SKM-1 (cell line): Measurements from ENCODE around the gene TEFM.
"Not testable (repeated sequence)": the region's sequence is repeated elsewhere in the genome, so short reads cannot be mapped to it uniquely, and the experiment has no call there.

Experiments
- DNase-seq: peaks from one replicate; lab custom pipeline; 2025; ENCODE audit not compliant: unreplicated experiment; lab: John Stamatoyannopoulos, UW

The TEFM gene

GRCh38 chr17:30921544-30922196, 15.6 kb upstream of the TEFM start, which contains the start of gene ADAP2:
TSS of gene ADAP2 (plus strand) at chr17:30921945. CDS start at chr17:30922015, 70 bp downstream.
- no peak for DNase-seq

GRCh38 chr17:30920683-30921543, 14.9 kb upstream of the TEFM start:
- DNase-seq = no peak

GRCh38 chr17:30920282-30920681, 14.2 kb upstream of the TEFM start:
- no peak for DNase-seq

- no peak for DNase-seq
Measured at GRCh38 chr17:30917050-30917449, 11.0 kb upstream of the TEFM start.

GRCh38 chr17:30915833-30916611, 10.0 kb upstream of the TEFM start:
- DNase-seq = no peak

- DNase-seq = no peak
Measured at GRCh38 chr17:30913955-30914354, 7.9 kb upstream of the TEFM start.

- not testable (repeated sequence) for DNase-seq
Measured at GRCh38 chr17:30910151-30910550, 4.1 kb upstream of the TEFM start.

- no peak for DNase-seq
Measured at GRCh38 chr17:30908717-30909420, 2.8 kb upstream of the TEFM start.

- DNase-seq = no peak
Measured at GRCh38 chr17:30905742-30906100, 317 bp downstream of the TEFM start.

GRCh38 chr17:30897311-30897710, 8.7 kb downstream of the TEFM start:
- no peak for DNase-seq

- no peak for DNase-seq
Measured at GRCh38 chr17:30894236-30894635, 11.8 kb downstream of the TEFM start.

GRCh38 chr17:30886187-30886586, 19.9 kb downstream of the TEFM start:
- DNase-seq = no peak

- DNase-seq = no peak
Measured at GRCh38 chr17:30869005-30869404, 37.0 kb downstream of the TEFM start.

- no peak for DNase-seq
Measured at GRCh38 chr17:30864636-30865035, 41.4 kb downstream of the TEFM start.

GRCh38 chr17:30858556-30859250, 47.3 kb downstream of the TEFM start:
- no peak for DNase-seq

- no peak for DNase-seq
Measured at GRCh38 chr17:30854146-30854545, 51.9 kb downstream of the TEFM start.
